Hepatic stellate cell (primary cell): ENCODE results near the gene DMRT1.
"Not testable (repeated sequence)": the region's sequence is repeated elsewhere in the genome, so short reads cannot be mapped to it uniquely, and the experiment has no call there.

Source experiments
- DNase-seq: peaks from one replicate; pipeline ENCODE4 v3.0.0; 2011; ENCODE audit warnings: low spot score

Gene DMRT1

GRCh38 chr9:998299-999110 is 157.0 kb downstream of the DMRT1 start:
- not testable (repeated sequence) for DNase-seq

- no peak for DNase-seq
Measured at GRCh38 chr9:1001838-1002237, 160.3 kb downstream of the DMRT1 start.

GRCh38 chr9:1002678-1003077 is 161.2 kb downstream of the DMRT1 start:
- no peak for DNase-seq

GRCh38 chr9:1005043-1005667 is 163.7 kb downstream of the DMRT1 start:
- peak; percentile 52 for DNase-seq

GRCh38 chr9:1007312-1007711 is 165.8 kb downstream of the DMRT1 start:
- no peak for DNase-seq

GRCh38 chr9:1008216-1008615 is 166.7 kb downstream of the DMRT1 start:
- DNase-seq, result no peak

- peak; percentile 60 for DNase-seq
Measured at GRCh38 chr9:1009101-1009707, 167.7 kb downstream of the DMRT1 start.

GRCh38 chr9:1013021-1013420 is 171.5 kb downstream of the DMRT1 start:
- no peak for DNase-seq

GRCh38 chr9:1014225-1014624 is 172.7 kb downstream of the DMRT1 start:
- no peak for DNase-seq

GRCh38 chr9:1014640-1015039 is 173.1 kb downstream of the DMRT1 start:
- no peak for DNase-seq

- DNase-seq, result no peak
Measured at GRCh38 chr9:1018121-1018520, 176.6 kb downstream of the DMRT1 start.
